NCI-H2107 (cell line): ENCODE data around the gene NAV3.

Experiments
- DNase-seq: peaks from one replicate; lab custom pipeline; 2025; lab: John Stamatoyannopoulos, UW

NAV3 gene

GRCh38 chr12:77928078-77928477 is 97.4 kb downstream of the NAV3 start:
- DNase-seq, result no peak

GRCh38 chr12:77932216-77932615 is 101.5 kb downstream of the NAV3 start:
- no peak for DNase-seq

GRCh38 chr12:77938301-77938700 is 107.6 kb downstream of the NAV3 start:
- no peak for DNase-seq

GRCh38 chr12:77940011-77940423 is 109.3 kb downstream of the NAV3 start:
- no peak for DNase-seq

- no peak for DNase-seq
Measured at GRCh38 chr12:77940567-77940966, 109.9 kb downstream of the NAV3 start.

GRCh38 chr12:77941401-77941800 is 110.7 kb downstream of the NAV3 start:
- no peak for DNase-seq

- DNase-seq, result no peak
Measured at GRCh38 chr12:77943466-77943865, 112.8 kb downstream of the NAV3 start.

GRCh38 chr12:77946541-77947061 is 115.9 kb downstream of the NAV3 start:
- DNase-seq, result no peak

- no peak for DNase-seq
Measured at GRCh38 chr12:77947330-77947729, 116.6 kb downstream of the NAV3 start.

- no peak for DNase-seq
Measured at GRCh38 chr12:77947746-77948145, 117.1 kb downstream of the NAV3 start.

- DNase-seq, result no peak
Measured at GRCh38 chr12:77949943-77950342, 119.2 kb downstream of the NAV3 start.

GRCh38 chr12:77953528-77954205 is 123.0 kb downstream of the NAV3 start:
- DNase-seq, result no peak

- no peak for DNase-seq
Measured at GRCh38 chr12:77954206-77954555, 123.5 kb downstream of the NAV3 start.

- no peak for DNase-seq
Measured at GRCh38 chr12:77957062-77957461, 126.4 kb downstream of the NAV3 start.

- no peak for DNase-seq
Measured at GRCh38 chr12:77963576-77964178, 133.0 kb downstream of the NAV3 start.

GRCh38 chr12:77965790-77966189 is 135.1 kb downstream of the NAV3 start:
- DNase-seq, result no peak

- no peak for DNase-seq
Measured at GRCh38 chr12:77968021-77968420, 137.3 kb downstream of the NAV3 start.

- no peak for DNase-seq
Measured at GRCh38 chr12:77968571-77968970, 137.9 kb downstream of the NAV3 start.

GRCh38 chr12:77973579-77973978 is 142.9 kb downstream of the NAV3 start:
- no peak for DNase-seq

- no peak for DNase-seq
Measured at GRCh38 chr12:77974645-77975044, 144.0 kb downstream of the NAV3 start.

- no peak for DNase-seq
Measured at GRCh38 chr12:77979597-77980250, 149.0 kb downstream of the NAV3 start.

- no peak for DNase-seq
Measured at GRCh38 chr12:77980782-77981181, 150.1 kb downstream of the NAV3 start.

GRCh38 chr12:77983859-77984258 is 153.2 kb downstream of the NAV3 start:
- DNase-seq, result no peak
